GM21515 (cell line): Measurements from ENCODE around the gene OXSM.

Experiments
- ATAC-seq: cut with Tn5 transposase; IDR thresholded peaks from one replicate; pipeline ENCODE4 v1.9.1; 2021; ENCODE audit not compliant: unreplicated experiment

OXSM gene

GRCh38 chr3:25789596-25790556, at the start of gene OXSM:
Gene OXSM (plus strand): TSS chr3:25790090. CDS start chr3:25791021, 931 bp downstream.
- ATAC-seq = peak; percentile 95

DNA sequence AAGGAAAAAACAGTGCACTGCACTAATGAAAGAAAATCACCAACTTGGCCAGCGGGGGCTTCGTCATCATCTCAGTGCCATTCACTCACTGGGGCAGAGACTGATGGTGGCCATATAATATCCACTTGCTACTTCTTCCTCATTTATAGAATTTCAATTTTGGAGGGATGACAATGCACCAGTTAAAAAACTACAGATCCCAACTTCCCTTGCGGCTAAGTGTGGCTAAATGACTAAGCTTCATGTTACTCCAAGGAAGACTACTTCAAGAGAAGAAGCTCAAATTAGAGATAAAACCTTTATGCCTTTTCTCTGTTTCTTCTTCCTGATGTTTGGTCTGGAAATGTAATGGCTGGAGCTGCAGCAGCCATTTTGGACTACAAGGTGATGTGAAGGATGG, 45.4 kb upstream of the OXSM start:
- no peak for ATAC-seq

DNA sequence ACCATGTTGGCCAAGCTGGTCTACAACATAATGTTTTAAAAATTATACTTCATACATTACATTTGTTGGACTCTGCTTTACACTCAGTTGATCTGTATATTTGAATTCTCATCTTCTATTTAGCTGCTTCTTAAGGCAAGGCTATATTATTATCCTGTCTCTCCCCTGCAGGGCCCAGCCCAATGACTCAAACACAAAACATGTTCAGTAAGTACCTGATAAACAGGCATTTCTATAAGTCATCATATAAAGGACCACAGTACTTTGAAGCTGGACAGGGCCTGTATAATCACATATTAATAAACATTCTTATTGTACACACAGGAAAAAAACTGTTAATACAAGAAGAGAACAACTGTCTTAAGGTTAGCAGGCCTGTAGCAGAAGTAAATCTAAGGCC, 42.9 kb upstream of the OXSM start:
- no peak for ATAC-seq

GRCh38 chr3:25748189-25748588, 41.7 kb upstream of the OXSM start:
- no peak for ATAC-seq

- no peak for ATAC-seq
Observed at GRCh38 chr3:25749031-25749581, 40.8 kb upstream of the OXSM start.

- no peak for ATAC-seq
Observed at GRCh38 chr3:25751048-25751447, 38.8 kb upstream of the OXSM start.

GRCh38 chr3:25751725-25752124, 38.2 kb upstream of the OXSM start:
- no peak for ATAC-seq

DNA sequence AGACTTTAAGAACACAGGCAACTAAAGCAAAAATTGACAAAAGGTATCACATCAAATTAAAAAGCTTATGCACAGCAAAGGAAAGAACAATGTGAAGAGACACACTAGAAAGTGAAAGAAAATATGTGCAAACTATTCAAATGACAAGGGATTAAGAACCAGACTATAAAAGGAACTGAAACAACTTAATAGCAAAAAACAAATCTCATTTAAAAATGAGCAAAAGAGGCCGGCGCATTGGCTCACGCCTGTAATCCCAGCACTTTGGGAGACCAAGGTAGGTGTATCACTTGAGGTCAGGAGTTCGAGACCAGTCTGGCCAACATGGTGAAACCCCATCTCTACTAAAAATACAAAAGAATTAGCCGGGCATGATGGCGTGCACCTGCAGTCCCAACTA, 21.0 kb upstream of the OXSM start:
- peak; percentile 92 for ATAC-seq

GRCh38 chr3:25775936-25776335, 14.0 kb upstream of the OXSM start:
- peak; percentile 50 for ATAC-seq

DNA sequence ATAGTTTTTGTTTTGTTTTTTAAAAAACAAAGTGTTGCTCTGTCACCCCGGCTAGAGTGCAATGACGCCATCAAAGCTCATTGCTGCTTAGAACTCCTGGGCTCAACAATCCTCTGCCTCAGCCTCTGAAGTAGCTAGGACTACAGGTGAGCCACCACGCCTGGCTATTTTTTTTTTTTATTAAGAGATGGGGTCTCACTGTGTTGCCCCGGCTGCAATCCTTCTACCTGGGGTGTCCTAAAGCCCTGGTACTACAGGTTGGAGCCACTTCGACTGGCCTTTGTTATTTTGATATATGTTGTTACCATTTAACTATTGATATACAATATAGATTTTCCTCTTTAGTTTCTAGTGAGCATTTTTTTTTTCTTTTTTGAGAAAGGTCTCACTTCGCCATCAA, 9.3 kb upstream of the OXSM start:
- ATAC-seq = no peak

DNA sequence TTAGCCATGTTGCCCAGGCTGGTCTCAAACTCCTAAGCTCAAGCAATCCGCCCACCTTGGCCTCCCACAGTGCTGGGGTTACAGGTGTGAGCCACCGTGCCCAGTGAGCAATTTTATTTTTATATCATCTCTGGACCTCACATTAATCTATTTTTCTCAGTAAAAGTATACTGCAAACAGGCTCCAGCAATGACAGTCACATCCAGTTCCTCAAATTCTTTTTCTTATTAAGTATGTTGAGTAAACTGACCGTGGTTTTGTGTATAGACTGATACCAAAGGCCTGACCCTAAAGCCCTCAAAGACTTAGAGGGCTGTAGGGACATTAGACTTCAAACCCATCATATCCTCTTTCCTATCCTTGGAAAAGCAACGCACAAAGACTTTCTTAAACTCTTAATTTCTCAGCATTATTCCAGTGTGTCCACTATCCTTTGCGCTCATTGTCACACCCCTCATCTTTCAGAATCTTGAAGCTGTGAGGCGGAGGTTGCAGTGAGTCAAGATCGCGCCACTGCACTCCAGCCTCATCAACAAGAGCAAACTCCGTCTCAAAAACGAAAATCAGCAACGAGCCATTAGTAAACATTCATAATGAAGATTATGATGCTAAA, 8.6 kb upstream of the OXSM start:
- ATAC-seq = no peak

DNA sequence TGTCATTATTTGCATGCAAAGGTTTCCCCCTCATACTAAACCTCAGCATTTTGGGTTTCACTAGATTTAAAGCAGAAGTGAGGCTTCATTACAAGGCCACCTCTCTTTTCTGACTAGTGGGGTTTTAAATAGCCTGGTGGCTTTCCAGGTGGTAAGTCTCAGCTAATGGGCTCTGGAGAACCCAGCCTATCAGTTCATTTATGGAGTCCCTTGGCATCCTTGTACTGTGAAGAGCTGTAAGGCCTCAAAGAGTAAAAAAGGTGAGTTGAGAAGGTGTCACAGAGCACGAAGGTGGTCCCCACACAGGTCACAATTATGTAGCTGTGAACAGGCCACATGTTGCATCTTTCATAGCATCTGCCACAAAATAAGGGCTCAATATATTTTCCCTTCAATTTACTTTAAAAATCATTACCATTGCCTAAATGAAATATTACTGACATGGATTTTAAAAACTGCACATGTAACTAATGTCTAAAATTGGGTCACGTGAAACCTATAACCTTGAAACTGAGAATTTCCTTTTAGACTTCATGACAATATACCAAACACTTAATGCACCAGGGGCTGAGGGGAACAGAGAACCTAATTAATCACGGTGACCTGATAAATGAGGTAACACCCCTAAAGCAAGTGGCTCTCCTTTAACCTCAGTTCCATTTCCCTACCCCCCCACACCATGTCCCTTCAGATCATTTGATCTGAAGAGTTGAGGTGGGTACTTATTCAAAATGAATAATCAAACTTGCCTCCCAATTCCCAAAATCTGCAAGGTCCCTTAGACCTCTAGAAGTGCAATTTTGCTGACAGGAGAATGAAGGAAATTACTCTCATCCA, 7.9 kb upstream of the OXSM start:
- ATAC-seq = peak; percentile 61

DNA sequence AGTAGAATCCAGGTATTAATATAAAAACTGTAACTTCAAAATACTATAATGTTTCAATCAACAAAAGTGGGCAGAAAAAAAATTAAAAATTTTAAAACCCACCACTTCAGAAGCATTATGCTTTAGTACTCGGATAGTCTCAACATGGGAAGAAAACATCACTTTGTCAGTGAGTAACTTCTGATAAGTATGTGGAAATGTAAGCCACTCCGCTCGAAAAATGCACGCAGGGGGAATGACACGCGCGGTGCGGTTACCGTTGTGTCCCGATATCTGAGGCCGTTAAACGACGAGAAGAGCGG, 7.3 kb upstream of the OXSM start:
- ATAC-seq = no peak

DNA sequence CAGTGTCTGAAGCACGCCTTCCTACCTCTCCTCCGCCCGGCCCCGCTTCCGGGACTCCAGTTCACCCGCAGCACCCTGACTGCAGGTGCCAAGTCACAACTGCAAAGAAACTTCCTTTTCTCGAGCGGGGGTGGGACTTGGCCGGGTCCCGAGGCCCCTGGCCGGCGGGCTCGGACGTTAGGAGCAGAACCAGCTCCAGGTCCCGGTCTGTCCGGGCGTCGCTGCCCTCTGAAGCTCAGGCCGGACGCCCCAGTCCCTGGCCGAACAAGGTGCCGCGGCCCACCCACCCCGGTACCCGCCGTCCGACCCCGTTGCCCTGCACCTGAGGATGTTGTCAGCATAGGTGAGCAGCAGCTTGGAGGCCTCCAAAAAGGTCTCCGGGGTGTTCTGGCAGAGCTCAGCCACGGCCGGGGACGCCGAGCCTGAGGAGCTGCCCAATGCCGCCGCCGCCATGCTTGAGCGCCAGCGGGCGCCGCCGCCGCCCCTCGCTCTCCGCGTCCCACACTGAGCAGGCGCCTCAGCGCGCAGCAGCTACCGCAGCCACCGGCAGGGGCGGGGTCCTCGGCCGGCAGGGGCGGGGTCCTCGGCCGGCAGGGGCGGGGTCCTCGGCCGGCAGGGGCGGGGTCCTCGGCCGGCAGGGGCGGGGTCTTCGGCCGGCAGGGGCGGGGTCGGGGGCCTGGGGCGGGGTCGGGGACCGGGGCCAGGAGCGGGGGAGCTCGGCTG, 6.8 kb upstream of the OXSM start, which contains the start of gene NGLY1:
NGLY1 (minus strand) TSS at position 506 of the 723 bp plus-strand sequence; CDS start at position 453, 53 bp downstream.
- ATAC-seq = peak; percentile 75

DNA sequence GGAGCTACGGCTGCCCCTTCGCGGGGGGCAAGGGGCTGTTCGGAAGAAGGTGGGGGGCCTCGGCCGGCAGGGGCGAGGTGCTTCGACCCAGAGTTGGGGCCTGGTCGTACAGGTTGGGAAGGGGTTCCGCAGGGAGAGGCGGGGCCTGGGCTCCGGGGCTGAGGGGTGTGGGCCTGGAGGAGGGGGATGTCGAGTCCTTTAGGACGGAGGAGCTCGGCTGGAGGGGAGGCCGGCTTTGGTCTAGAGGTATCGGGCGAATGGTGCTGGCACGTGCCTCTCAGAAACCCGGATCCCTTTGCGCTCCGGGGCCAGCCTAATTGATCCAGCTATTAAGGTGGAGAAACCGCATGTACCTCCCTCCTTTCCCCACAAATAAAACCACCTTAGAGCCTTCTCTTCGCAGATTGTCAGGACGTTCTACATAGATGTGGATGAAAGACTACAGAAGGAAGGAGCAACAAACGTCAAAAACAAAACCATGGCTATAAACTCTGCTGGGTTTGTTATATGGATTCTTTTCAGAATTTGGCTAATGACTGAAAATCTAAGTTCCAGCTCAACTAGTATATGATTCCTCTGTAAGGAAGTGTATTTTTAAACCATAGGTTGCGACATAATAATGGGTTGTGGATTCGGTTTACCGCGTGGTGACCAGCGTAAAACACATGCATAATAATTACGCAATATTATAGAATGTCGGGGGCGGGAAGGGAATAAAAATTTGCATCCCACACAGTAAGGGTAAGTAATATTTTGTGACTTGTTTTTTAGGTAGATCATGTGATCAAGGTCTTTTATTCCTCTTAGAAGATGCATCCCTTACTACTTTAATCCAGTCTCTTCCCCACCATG, 6.0 kb upstream of the OXSM start:
- ATAC-seq = peak; percentile 22

DNA sequence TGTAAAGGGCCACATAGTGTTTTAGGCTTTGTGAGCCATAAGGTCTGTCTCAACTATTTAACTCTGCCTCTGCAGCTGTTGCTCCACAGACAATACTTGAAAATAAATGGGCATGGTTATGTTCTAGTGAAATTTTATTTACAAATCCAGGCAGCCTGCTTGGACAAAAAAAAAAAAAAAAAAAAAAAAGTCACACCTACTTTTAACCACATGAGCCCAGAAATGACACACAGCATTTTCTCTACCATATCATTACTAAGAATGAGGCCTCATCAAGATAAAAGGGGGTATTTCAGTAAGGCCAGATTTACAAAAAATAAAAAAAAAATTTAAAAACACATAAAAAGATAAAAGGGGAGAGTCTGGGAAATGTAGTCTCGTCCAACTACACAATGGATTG, 4.9 kb upstream of the OXSM start:
- ATAC-seq = no peak

DNA sequence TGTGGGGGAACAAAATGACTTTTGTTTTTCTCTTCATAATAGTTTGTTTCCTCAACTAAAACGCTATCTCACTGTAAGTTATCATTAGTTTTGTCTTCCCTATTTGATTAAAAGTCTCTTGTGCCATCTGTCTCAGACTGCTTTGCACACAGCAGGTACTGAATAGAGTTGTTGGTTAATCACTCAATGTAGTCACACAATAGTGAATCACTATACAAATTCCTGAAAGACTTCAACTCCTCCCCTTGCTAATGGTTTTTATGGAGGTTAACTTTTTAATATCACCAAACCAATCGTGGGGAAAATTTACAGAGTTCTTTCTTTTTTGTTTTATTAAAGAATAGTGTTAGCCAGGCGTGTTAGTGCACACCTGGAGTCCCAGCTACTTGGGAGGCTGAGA, 4.1 kb upstream of the OXSM start:
- ATAC-seq = no peak

DNA sequence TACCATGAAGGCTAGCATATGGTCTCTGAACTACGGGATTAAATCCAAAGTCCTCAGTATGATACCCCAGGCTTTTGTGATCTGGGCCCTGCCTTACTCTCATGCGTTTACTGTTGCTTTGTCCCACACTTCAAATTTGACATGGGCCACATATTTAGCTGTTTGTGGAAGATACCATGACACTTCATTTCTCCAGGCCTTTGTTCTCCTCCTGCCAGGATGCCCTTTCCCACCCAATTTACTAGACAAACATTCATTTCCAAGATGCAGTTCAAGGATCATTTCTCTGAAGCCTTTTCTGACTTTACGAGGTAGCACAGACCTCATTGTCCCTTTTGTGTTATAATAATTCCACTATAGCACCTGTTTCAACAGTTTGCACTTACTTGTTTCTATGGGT, 2.2 kb upstream of the OXSM start:
- no peak for ATAC-seq

- ATAC-seq = no peak
Observed at GRCh38 chr3:25789209-25789595, 688 bp upstream of the OXSM start.

- ATAC-seq = no peak
Observed at GRCh38 chr3:25801786-25802185, 11.9 kb downstream of the OXSM start.
